HCT116 (cell line): ENCODE results near the gene LRRC53. TPM values are rescaled to one million over a fixed set of nuclear protein-coding genes. Genes with fewer than 3 reads are reported as not detected.

Experiments
- ATAC-seq: fragments of 200-7000 bp; cut with Tn5 transposase; 2 replicates; pipeline ENCODE4 v1.9.1; 2020; ENCODE audit warnings: mild to moderate bottlenecking, moderate library complexity
- BruUV-seq: library from RNA; stranded (reverse); fragments of 400-500 nt; replicated peaks from 2 replicates; lab custom pipeline; 2021; lab: Mats Ljungman, UMichigan
- CTCF ChIA-PET: fragments of 300-600 bp; sonication (Branson Sonifier 250); formaldehyde crosslinking; loops from one replicate; lab custom pipeline; 2021; ENCODE audit warnings: antibody characterized with exemption; lab: Charles Lee
- POLR2A ChIA-PET: fragments of 300-600, 350-600 bp; sonication (Branson Sonifier 250); formaldehyde crosslinking; loops from one replicate; lab custom pipeline; 2021; ENCODE audit warnings: antibody characterized with exemption; lab: Charles Lee
- RAD21 ChIA-PET, 2 experiments: fragments of 300-600 bp; sonication (Branson Sonifier 250); formaldehyde crosslinking; loops; one replicate each; lab custom pipeline; 2023; ENCODE audit warnings: low total read pairs in 2 of 2; ENCODE audit not compliant: uncharacterized antibody in 2 of 2, unreplicated experiment in 2 of 2, low non-redundant PET in 1 of 2; lab: Charles Lee
- DNase-seq: peaks from one replicate; pipeline ENCODE4 v3.0.0-alpha.2; 2010; ENCODE audit warnings: low read depth, low spot score
- H2AFZ ChIP-seq: fragments of 200-600 bp; shearing (Covaris generic), sonication (generic); 2 replicates; pipeline ENCODE4 v1.6.1; 2017; ENCODE audit warnings: low read depth, mixed run types, mixed read lengths, antibody characterized with exemption, low read length; ENCODE audit not compliant: poor library complexity, severe bottlenecking
- H3K27ac ChIP-seq: 2 replicates; pipeline ENCODE4 v1.5.1; 2012; ENCODE audit warnings: low read depth, low read length
- H3K27me3 ChIP-seq: fragments of 200-600 bp; sonication (generic); 2 replicates; pipeline ENCODE4 v1.6.1; 2016; ENCODE audit warnings: mixed run types, low read length, mixed read lengths; ENCODE audit not compliant: insufficient read depth
- H3K36me3 ChIP-seq, 2 experiments: fragments of 200-500 bp in 1 of 2; fragments of 200-600 bp in 1 of 2; sonication (Bioruptor generic) in 1 of 2; sonication (generic) in 1 of 2; 2 replicates each; pipeline versions ENCODE4 v1.5.1 to v1.6.1; 2014 to 2016; ENCODE audit warnings: low read length in 2 of 2, inconsistent platforms in 1 of 2, mixed read lengths in 1 of 2, mixed run types in 1 of 2; ENCODE audit not compliant: insufficient read depth in 2 of 2, control insufficient read depth in 1 of 2
- H3K4me1 ChIP-seq, 2 experiments: fragments of 200-600 bp in 1 of 2; sonication (generic) in 1 of 2; 2 replicates each; pipeline versions ENCODE4 v1.5.1 to v1.6.1; 2012 to 2017; ENCODE audit warnings: low read length in 2 of 2, inconsistent platforms in 1 of 2, mild to moderate bottlenecking in 1 of 2, mixed read lengths in 1 of 2, mixed run types in 1 of 2, moderate library complexity in 1 of 2; ENCODE audit not compliant: insufficient read depth in 2 of 2, control insufficient read depth in 1 of 2
- H3K4me2 ChIP-seq: fragments of 200-600 bp; sonication (generic); 2 replicates; pipeline ENCODE4 v1.6.1; 2017; ENCODE audit warnings: mixed run types, low read length, mixed read lengths
- H3K4me3 ChIP-seq, 2 experiments: fragments of 200-600 bp in 1 of 2; sonication (generic) in 1 of 2; replicated peaks in 1 of 2; 2 replicates each; pipeline ENCODE4 v1.5.1; 2011 to 2016; ENCODE audit warnings: low read length in 2 of 2, control low read depth in 1 of 2, low read depth in 1 of 2, mild to moderate bottlenecking in 1 of 2, mixed read lengths in 1 of 2, mixed run types in 1 of 2
- H3K79me2 ChIP-seq: fragments of 200-600 bp; sonication (generic); 2 replicates; pipeline ENCODE4 v1.6.1; 2017; ENCODE audit warnings: mild to moderate bottlenecking, mixed run types, low read length, moderate library complexity, mixed read lengths; ENCODE audit not compliant: insufficient read depth
- H3K9ac ChIP-seq: fragments of 200-600 bp; sonication (generic); 2 replicates; pipeline ENCODE4 v1.6.1; 2016; ENCODE audit warnings: low read length, mixed read lengths
- H3K9me2 ChIP-seq: fragments of 200-600 bp; sonication (generic), shearing (Covaris generic); 2 replicates; pipeline ENCODE4 v1.6.1; 2017; ENCODE audit warnings: mixed run types, mild to moderate bottlenecking, moderate library complexity; ENCODE audit not compliant: insufficient read depth
- H3K9me3 ChIP-seq, 2 experiments: fragments of 200-500 bp in 1 of 2; fragments of 200-600 bp in 1 of 2; sonication (Bioruptor generic) in 1 of 2; sonication (generic) in 1 of 2; 2 replicates each; pipeline ENCODE4 v1.6.1; 2014 to 2017; ENCODE audit warnings: low read length in 2 of 2, mixed read lengths in 2 of 2, inconsistent platforms in 1 of 2, low read depth in 1 of 2, mild to moderate bottlenecking in 1 of 2, mixed run types in 1 of 2, moderate library complexity in 1 of 2; ENCODE audit not compliant: control insufficient read depth in 1 of 2, insufficient read depth in 1 of 2
- H4K20me1 ChIP-seq: fragments of 200-600 bp; sonication (generic), shearing (Covaris generic); 2 replicates; pipeline ENCODE4 v1.6.1; 2017; ENCODE audit warnings: mixed run types, mild to moderate bottlenecking, moderate library complexity; ENCODE audit not compliant: insufficient read depth
- CBX3 ChIP-seq: IDR thresholded peaks from 2 replicates; pipeline ENCODE4 v1.6.1; 2012; ENCODE audit warnings: low read depth
- CEBPB ChIP-seq: IDR thresholded peaks from 2 replicates; pipeline ENCODE4 v1.6.1; 2012; ENCODE audit warnings: low read depth
- EGR1 ChIP-seq: IDR thresholded peaks from 2 replicates; pipeline ENCODE4 v1.6.1; 2012; ENCODE audit warnings: low read depth
- ELF1 ChIP-seq: IDR thresholded peaks from 2 replicates; pipeline ENCODE4 v1.6.1; 2012; ENCODE audit warnings: low read depth, borderline replicate concordance
- EZH2 ChIP-seq: fragments of 200-600 bp; sonication (generic); IDR thresholded peaks from 2 replicates; pipeline ENCODE4 v1.6.1; 2017; ENCODE audit warnings: antibody characterized with exemption, mixed run types
- MAX ChIP-seq: IDR thresholded peaks from 2 replicates; pipeline ENCODE4 v1.6.1; 2012
- SP1 ChIP-seq: IDR thresholded peaks from 2 replicates; pipeline ENCODE4 v1.6.1; 2012; ENCODE audit warnings: low read depth
- SRF ChIP-seq: IDR thresholded peaks from 2 replicates; pipeline ENCODE4 v1.6.1; 2012; ENCODE audit warnings: low read depth
- TCF7L2 ChIP-seq: IDR thresholded peaks from 2 replicates; pipeline ENCODE4 v1.7.0; 2011; ENCODE audit warnings: borderline replicate concordance, inconsistent platforms; ENCODE audit not compliant: insufficient read depth, insufficient read length; ENCODE audit errors: extremely low read depth
- intact Hi-C: fragments of 100-400 bp; cut with micrococcal nuclease; formaldehyde crosslinking; loops from 2 replicates; pipeline ENCODE4 v1.10.0; 2022
- total RNA-seq: library from RNA; stranded (reverse); gene quantifications from one replicate; pipeline ENCODE4 v1.2.1, GENCODE V29; 2021; ENCODE audit not compliant: unreplicated experiment

Gene LRRC53
- total RNA-seq, 1 experiment from 2014 or later: not detected

- BruUV-seq: no TSS peak
- Histone ChIP-seq H3K36me3 (no peaks in the 10 kb centered on the region), H3K27me3 (no peaks in the 10 kb centered on the region), H3K9me2 (no peaks in the 10 kb centered on the region), H4K20me1 (no peaks in the 10 kb centered on the region), H3K79me2 (no peaks in the 10 kb centered on the region), H3K4me1 (no peaks in the 10 kb centered on the region), H3K9ac (no peak overlapping the region), H3K4me2 (no peak overlapping the region), H3K27ac (no peak overlapping the region), H3K4me3 (no peak overlapping the region)
- CTCF ChIA-PET: no interaction called here
- DNase-seq: no peak
- POLR2A ChIA-PET: no interaction called here
- no peak for ATAC-seq
- TF ChIP-seq SP1 (no peak), CEBPB (no peak), SRF (no peak), EZH2 (no peak), TCF7L2 (no peak), CBX3 (no peak)
- TF ChIP-seq, all 23 proteins: peak for 0
- intact Hi-C loops: no loop called here
- Histone ChIP-seq H3K9me3 (no peaks in the 10 kb centered on the region), H2AFZ (no peak overlapping the region)
- RAD21 ChIA-PET: no interaction called here
Measured at GRCh38 chr1:74530892-74531291, 18.5 kb upstream of the LRRC53 start.

- Histone ChIP-seq H3K4me2 (no peak overlapping the region), H3K79me2 (no peaks in the 10 kb centered on the region), H3K36me3 (no peaks in the 10 kb centered on the region), H3K4me1 (no peaks in the 10 kb centered on the region), H3K4me3 (no peak overlapping the region), H2AFZ (no peak overlapping the region), H3K9ac (no peak overlapping the region), H3K9me3 (no peaks in the 10 kb centered on the region), H3K27me3 (no peaks in the 10 kb centered on the region), H3K27ac (no peak overlapping the region), H4K20me1 (no peaks in the 10 kb centered on the region), H3K9me2 (no peaks in the 10 kb centered on the region)
- intact Hi-C loops: no loop called here
- ChIA-PET CTCF (no interaction called here), RAD21 (no interaction called here), POLR2A (no interaction called here)
- BruUV-seq: no TSS peak
- no peak for DNase-seq
- TF ChIP-seq ELF1 (no peak), EGR1 (no peak), MAX (no peak)
- ATAC-seq: no peak
Measured at GRCh38 chr1:74528123-74528522, 15.7 kb upstream of the LRRC53 start.
